WTC11 (cell line): ENCODE measurements around the gene SOX6. TPM values are rescaled to one million over a fixed set of nuclear protein-coding genes. Genes with fewer than 3 reads are reported as not detected.
"Not testable (repeated sequence)": the region's sequence is repeated elsewhere in the genome, so short reads cannot be mapped to it uniquely, and the experiment has no call there.

Experiments used
- ATAC-seq: fragments of 200-7000 bp; cut with Tn5 transposase; 2 replicates; pipeline ENCODE4 v1.10.0; 2021; ENCODE audit warnings: mild to moderate bottlenecking, moderate library complexity
- CTCF ChIA-PET: fragments of 300-600 bp; sonication (Branson Sonifier 250); formaldehyde crosslinking; loops from one replicate; lab custom pipeline; 2021; ENCODE audit warnings: antibody characterized with exemption; lab: Charles Lee
- POLR2A ChIA-PET: fragments of 350-600 bp; sonication (Branson Sonifier 250); formaldehyde crosslinking; loops from one replicate; lab custom pipeline; 2021; ENCODE audit warnings: antibody characterized with exemption; lab: Charles Lee
- DNase-seq: peaks from one replicate; pipeline ENCODE4 v3.0.0; 2021; ENCODE audit warnings: low spot score
- H3K27ac Mint-ChIP-seq: 2 replicates; pipeline ENCODE4 v1.8.0; 2021; ENCODE audit warnings: mixed read lengths
- H3K27me3 Mint-ChIP-seq: 2 replicates; pipeline ENCODE4 v1.8.0; 2021; ENCODE audit warnings: low read depth, mild to moderate bottlenecking, moderate library complexity, mixed read lengths
- H3K36me3 Mint-ChIP-seq: 2 replicates; pipeline ENCODE4 v1.8.0; 2021; ENCODE audit warnings: mixed read lengths
- H3K4me1 Mint-ChIP-seq: 2 replicates; pipeline ENCODE4 v1.8.0; 2022; ENCODE audit warnings: mixed read lengths
- H3K4me3 Mint-ChIP-seq: 2 replicates; pipeline ENCODE4 v1.8.0; 2021; ENCODE audit warnings: mild to moderate bottlenecking, moderate library complexity, mixed read lengths
- H3K9me3 Mint-ChIP-seq: 2 replicates; pipeline ENCODE4 v1.8.0; 2021; ENCODE audit warnings: mixed read lengths
- ELF4 ChIP-seq: sonication (generic); formaldehyde crosslinking; IDR thresholded peaks from 2 replicates; pipeline ENCODE4 v1.8.1; 2022; ENCODE audit warnings: low read depth, mild to moderate bottlenecking, moderate library complexity, missing genetic modification reagents
- EMX1 ChIP-seq: fragments of 250-450 bp; sonication (Bioruptor Pico); IDR thresholded peaks from 2 replicates; pipeline ENCODE4 v1.8.0; 2021; ENCODE audit warnings: mild to moderate bottlenecking
- JAZF1 ChIP-seq: fragments of 250-450 bp; sonication (Bioruptor Pico); IDR thresholded peaks from 2 replicates; pipeline ENCODE4 v1.9.0; 2021; ENCODE audit warnings: moderate library complexity, mild to moderate bottlenecking, inconsistent platforms
- JUN ChIP-seq: sonication (generic); formaldehyde crosslinking; IDR thresholded peaks from 2 replicates; pipeline ENCODE4 v1.8.0; 2023; ENCODE audit warnings: mild to moderate bottlenecking, missing genetic modification reagents
- MXD4 ChIP-seq: fragments of 250-450 bp; sonication (Bioruptor Pico); IDR thresholded peaks from 2 replicates; pipeline ENCODE4 v1.8.0; 2021; ENCODE audit warnings: mild to moderate bottlenecking, moderate library complexity, borderline replicate concordance
- NFYB ChIP-seq: sonication (generic); formaldehyde crosslinking; conservative IDR thresholded peaks from 2 replicates; pipeline ENCODE4 v1.8.0; 2022; ENCODE audit warnings: low read depth, missing genetic modification reagents
- RORB ChIP-seq: fragments of 250-450 bp; sonication (Bioruptor Pico); IDR thresholded peaks from 2 replicates; pipeline ENCODE4 v1.9.0; 2021; ENCODE audit warnings: mild to moderate bottlenecking
- SOX15 ChIP-seq: fragments of 250-450 bp; sonication (Bioruptor Pico); IDR thresholded peaks from 2 replicates; pipeline ENCODE4 v1.9.0; 2021; ENCODE audit warnings: mild to moderate bottlenecking
- SP1 ChIP-seq: sonication (generic); formaldehyde crosslinking; conservative IDR thresholded peaks from 2 replicates; pipeline ENCODE4 v1.8.1; 2022; ENCODE audit warnings: missing genetic modification reagents
- TEAD4 ChIP-seq: sonication (generic); formaldehyde crosslinking; IDR thresholded peaks from 2 replicates; pipeline ENCODE4 v1.8.0; 2022; ENCODE audit warnings: mild to moderate bottlenecking, missing genetic modification reagents
- ZNF396 ChIP-seq: fragments of 250-450 bp; sonication (Bioruptor Pico); IDR thresholded peaks from 2 replicates; pipeline ENCODE4 v1.8.0; 2021; ENCODE audit warnings: mild to moderate bottlenecking, moderate library complexity, borderline replicate concordance
- ZNF416 ChIP-seq: fragments of 250-450 bp; sonication (Bioruptor Pico); IDR thresholded peaks from 2 replicates; pipeline ENCODE4 v1.9.0; 2021; ENCODE audit warnings: mild to moderate bottlenecking, inconsistent platforms
- ZNF671 ChIP-seq: fragments of 250-450 bp; sonication (Bioruptor Pico); IDR thresholded peaks from 2 replicates; pipeline ENCODE4 v1.8.0; 2021; ENCODE audit warnings: mild to moderate bottlenecking
- total RNA-seq: library from RNA; stranded (reverse); gene quantifications from 3 replicates; pipeline ENCODE4 v1.2.3, GENCODE V29; 2021
- TF ChIP-seq, protein P1 (sequence below): sonication (generic); formaldehyde crosslinking; IDR thresholded peaks from 2 replicates; pipeline ENCODE4 v1.8.0; 2023; ENCODE audit warnings: missing genetic modification reagents
- TF ChIP-seq, protein P2 (sequence below): sonication (generic); formaldehyde crosslinking; IDR thresholded peaks from 2 replicates; pipeline ENCODE4 v1.8.1; 2022; ENCODE audit warnings: missing genetic modification reagents, borderline replicate concordance
- TF ChIP-seq, protein P3 (sequence below): sonication (generic); formaldehyde crosslinking; IDR thresholded peaks from 2 replicates; pipeline ENCODE4 v1.8.0; 2022; ENCODE audit warnings: mild to moderate bottlenecking, missing genetic modification reagents
- TF ChIP-seq, protein P4 (sequence below): sonication (generic); formaldehyde crosslinking; IDR thresholded peaks from 2 replicates; pipeline ENCODE4 v1.8.1; 2023; ENCODE audit warnings: mild to moderate bottlenecking, missing genetic modification reagents
- TF ChIP-seq, protein P5 (sequence below): sonication (generic); formaldehyde crosslinking; IDR thresholded peaks from 2 replicates; pipeline ENCODE4 v1.8.1; 2022; ENCODE audit warnings: low read depth, mild to moderate bottlenecking, moderate library complexity, missing genetic modification reagents, borderline replicate concordance
- TF ChIP-seq, protein P6 (sequence below): sonication (generic); formaldehyde crosslinking; IDR thresholded peaks from 2 replicates; pipeline ENCODE4 v1.8.0; 2023; ENCODE audit warnings: mild to moderate bottlenecking, missing genetic modification reagents
- TF ChIP-seq, protein P7 (sequence below): sonication (generic); formaldehyde crosslinking; IDR thresholded peaks from 2 replicates; pipeline ENCODE4 v1.8.0; 2023; ENCODE audit warnings: missing genetic modification reagents, mild to moderate bottlenecking, borderline replicate concordance

SOX6 gene
- total RNA-seq, 1 experiment from 2014 or later = 0.13 TPM

DNA sequence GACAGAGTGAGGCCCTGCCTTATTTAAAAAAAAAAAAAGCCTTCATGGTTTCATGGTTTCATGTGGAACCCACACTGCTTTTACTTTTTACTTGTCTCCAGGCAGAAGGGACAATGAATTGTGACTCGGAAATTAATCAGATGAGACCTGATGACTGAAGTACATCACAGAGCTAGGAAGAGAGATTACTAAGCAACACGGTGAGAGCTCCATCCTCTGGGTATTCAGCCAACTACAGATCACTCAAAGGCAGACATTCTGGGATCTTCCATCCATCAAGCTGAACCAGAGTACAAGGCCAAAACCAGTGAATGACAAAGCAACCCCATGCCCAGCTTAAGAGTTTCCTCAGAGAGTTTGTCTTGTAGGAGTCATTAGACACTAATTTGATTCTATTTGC, 433.2 kb downstream of the SOX6 start (continued):
- TF ChIP-seq, protein P1, sequence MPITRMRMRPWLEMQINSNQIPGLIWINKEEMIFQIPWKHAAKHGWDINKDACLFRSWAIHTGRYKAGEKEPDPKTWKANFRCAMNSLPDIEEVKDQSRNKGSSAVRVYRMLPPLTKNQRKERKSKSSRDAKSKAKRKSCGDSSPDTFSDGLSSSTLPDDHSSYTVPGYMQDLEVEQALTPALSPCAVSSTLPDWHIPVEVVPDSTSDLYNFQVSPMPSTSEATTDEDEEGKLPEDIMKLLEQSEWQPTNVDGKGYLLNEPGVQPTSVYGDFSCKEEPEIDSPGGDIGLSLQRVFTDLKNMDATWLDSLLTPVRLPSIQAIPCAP (CRISPR knock-in tag) = no peak
- TF ChIP-seq ZNF671 (CRISPR knock-in tag) (no peak), NFYB (CRISPR knock-in tag) (no peak), ZNF396 (CRISPR knock-in tag) (no peak)
- TF ChIP-seq, protein P2, sequence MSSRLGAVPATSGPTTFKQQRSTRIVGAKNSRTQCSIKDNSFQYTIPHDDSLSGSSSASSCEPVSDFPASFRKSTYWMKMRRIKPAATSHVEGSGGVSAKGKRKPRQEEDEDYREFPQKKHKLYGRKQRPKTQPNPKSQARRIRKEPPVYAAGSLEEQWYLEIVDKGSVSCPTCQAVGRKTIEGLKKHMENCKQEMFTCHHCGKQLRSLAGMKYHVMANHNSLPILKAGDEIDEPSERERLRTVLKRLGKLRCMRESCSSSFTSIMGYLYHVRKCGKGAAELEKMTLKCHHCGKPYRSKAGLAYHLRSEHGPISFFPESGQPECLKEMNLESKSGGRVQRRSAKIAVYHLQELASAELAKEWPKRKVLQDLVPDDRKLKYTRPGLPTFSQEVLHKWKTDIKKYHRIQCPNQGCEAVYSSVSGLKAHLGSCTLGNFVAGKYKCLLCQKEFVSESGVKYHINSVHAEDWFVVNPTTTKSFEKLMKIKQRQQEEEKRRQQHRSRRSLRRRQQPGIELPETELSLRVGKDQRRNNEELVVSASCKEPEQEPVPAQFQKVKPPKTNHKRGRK = no peak

DNA sequence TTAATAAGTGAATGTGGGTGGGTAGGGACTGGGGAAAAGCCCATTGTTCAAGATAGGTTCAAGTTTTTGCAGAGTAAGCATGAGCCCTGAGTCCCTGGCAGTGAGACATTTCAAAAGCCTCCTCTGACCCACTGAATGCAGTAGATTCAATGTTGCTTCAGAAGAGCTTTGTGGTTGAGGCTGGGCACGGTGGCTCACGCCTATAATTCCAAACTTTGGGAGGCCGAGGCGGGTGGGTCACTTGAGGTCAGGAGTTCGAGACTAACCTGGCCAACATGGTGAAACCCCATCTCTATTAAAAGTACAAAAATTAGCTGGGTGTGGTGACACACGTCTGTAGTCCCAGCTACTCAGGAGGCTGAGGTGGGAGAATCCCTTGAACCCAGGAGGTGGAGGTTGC, 433.6 kb downstream of the SOX6 start:
- H3K4me1 Mint-ChIP-seq, POLR2A ChIA-PET, H3K27me3 Mint-ChIP-seq, ATAC-seq, H3K9me3 Mint-ChIP-seq, H3K4me3 Mint-ChIP-seq, H3K27ac Mint-ChIP-seq, DNase-seq, H3K36me3 Mint-ChIP-seq: not testable (repeated sequence)
- CTCF ChIA-PET = interaction anchor here (0.8 to 2.4 kb wide), 14 partner anchors 9 to 646 kb away, joined by 3 to 14 read pairs (median 4); no protein-coding TSS in a partner anchor

DNA sequence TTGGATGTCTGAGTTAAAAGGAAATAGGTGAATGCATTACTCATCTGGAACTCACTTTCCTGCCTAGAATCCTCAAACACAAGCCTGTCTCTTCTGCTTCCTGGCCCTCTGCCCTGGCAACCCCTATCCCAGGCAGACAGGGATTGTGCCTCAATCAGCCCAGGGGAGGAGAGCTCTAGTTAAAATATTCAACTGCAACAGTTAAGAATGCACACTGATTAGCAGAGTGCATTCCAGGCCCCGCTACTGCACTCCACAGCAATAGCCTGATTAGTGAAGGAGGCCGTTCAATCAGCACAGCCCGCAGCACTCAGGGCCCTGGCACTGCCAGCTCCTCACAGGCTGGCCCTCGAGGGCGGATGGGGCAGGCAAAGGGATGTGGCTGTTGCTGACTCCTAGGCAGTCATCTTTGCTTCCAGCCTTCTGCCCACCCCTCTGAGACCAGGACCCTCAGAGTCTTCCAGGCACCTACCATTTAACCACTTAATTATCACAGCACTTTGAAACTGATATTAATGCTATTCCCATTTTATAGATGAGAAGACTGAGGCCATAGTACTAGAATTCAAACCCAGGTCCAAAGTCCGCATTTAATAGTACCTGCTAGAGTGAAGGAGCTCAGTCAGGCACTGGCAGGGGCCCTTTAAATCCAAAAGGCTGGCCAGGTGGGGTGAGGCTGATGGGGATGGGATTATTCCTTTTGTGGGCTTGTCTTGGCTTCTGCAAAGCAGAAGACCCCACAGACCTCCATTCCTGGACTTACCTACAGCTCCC, 435.3 kb downstream of the SOX6 start:
- Mint-ChIP-seq H3K27me3 (peaks cover 2% of the 10 kb centered on the region; the same call in 1 of the 2 replicates), H3K9me3 (no peaks in the 10 kb centered on the region), H3K4me3 (no peak overlapping the region), H3K27ac (no peak overlapping the region), H3K36me3 (no peaks in the 10 kb centered on the region), H3K4me1 (no peaks in the 10 kb centered on the region)
- ATAC-seq (no peak; the same call in 1 of the 2 replicates), DNase-seq (no peak)
- ChIA-PET CTCF (interaction anchor here (1.3 to 2.4 kb wide), 3 partner anchors 20 to 92 kb away, joined by 3 to 10 read pairs (median 4); no protein-coding TSS in a partner anchor), POLR2A (no interaction called here)
- TF ChIP-seq MXD4 (CRISPR knock-in tag) = no peak
- TF ChIP-seq, protein P3, sequence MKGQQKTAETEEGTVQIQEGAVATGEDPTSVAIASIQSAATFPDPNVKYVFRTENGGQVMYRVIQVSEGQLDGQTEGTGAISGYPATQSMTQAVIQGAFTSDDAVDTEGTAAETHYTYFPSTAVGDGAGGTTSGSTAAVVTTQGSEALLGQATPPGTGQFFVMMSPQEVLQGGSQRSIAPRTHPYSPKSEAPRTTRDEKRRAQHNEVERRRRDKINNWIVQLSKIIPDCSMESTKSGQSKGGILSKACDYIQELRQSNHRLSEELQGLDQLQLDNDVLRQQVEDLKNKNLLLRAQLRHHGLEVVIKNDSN = no peak
- TF ChIP-seq, protein P4, sequence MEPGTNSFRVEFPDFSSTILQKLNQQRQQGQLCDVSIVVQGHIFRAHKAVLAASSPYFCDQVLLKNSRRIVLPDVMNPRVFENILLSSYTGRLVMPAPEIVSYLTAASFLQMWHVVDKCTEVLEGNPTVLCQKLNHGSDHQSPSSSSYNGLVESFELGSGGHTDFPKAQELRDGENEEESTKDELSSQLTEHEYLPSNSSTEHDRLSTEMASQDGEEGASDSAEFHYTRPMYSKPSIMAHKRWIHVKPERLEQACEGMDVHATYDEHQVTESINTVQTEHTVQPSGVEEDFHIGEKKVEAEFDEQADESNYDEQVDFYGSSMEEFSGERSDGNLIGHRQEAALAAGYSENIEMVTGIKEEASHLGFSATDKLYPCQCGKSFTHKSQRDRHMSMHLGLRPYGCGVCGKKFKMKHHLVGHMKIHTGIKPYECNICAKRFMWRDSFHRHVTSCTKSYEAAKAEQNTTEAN (CRISPR knock-in tag) = no peak
- no peak for TF ChIP-seq ZNF416
- no peak for TF ChIP-seq EMX1 (CRISPR knock-in tag)
- TF ChIP-seq JAZF1 (CRISPR knock-in tag) = no peak
- TF ChIP-seq JUN = no peak
- TF ChIP-seq, protein P5, sequence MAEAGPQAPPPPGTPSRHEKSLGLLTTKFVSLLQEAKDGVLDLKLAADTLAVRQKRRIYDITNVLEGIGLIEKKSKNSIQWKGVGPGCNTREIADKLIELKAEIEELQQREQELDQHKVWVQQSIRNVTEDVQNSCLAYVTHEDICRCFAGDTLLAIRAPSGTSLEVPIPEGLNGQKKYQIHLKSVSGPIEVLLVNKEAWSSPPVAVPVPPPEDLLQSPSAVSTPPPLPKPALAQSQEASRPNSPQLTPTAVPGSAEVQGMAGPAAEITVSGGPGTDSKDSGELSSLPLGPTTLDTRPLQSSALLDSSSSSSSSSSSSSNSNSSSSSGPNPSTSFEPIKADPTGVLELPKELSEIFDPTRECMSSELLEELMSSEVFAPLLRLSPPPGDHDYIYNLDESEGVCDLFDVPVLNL (CRISPR knock-in tag) = no peak
- TF ChIP-seq SP1 (CRISPR knock-in tag) = no peak
- TF ChIP-seq, protein P6, sequence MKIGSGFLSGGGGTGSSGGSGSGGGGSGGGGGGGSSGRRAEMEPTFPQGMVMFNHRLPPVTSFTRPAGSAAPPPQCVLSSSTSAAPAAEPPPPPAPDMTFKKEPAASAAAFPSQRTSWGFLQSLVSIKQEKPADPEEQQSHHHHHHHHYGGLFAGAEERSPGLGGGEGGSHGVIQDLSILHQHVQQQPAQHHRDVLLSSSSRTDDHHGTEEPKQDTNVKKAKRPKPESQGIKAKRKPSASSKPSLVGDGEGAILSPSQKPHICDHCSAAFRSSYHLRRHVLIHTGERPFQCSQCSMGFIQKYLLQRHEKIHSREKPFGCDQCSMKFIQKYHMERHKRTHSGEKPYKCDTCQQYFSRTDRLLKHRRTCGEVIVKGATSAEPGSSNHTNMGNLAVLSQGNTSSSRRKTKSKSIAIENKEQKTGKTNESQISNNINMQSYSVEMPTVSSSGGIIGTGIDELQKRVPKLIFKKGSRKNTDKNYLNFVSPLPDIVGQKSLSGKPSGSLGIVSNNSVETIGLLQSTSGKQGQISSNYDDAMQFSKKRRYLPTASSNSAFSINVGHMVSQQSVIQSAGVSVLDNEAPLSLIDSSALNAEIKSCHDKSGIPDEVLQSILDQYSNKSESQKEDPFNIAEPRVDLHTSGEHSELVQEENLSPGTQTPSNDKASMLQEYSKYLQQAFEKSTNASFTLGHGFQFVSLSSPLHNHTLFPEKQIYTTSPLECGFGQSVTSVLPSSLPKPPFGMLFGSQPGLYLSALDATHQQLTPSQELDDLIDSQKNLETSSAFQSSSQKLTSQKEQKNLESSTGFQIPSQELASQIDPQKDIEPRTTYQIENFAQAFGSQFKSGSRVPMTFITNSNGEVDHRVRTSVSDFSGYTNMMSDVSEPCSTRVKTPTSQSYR (CRISPR knock-in tag) = no peak
- no peak for TF ChIP-seq RORB (CRISPR knock-in tag)
- no peak for TF ChIP-seq ELF4 (CRISPR knock-in tag)
- TF ChIP-seq TEAD4 (CRISPR knock-in tag) = no peak
- no peak for TF ChIP-seq SOX15 (CRISPR knock-in tag)
- TF ChIP-seq, protein P7, sequence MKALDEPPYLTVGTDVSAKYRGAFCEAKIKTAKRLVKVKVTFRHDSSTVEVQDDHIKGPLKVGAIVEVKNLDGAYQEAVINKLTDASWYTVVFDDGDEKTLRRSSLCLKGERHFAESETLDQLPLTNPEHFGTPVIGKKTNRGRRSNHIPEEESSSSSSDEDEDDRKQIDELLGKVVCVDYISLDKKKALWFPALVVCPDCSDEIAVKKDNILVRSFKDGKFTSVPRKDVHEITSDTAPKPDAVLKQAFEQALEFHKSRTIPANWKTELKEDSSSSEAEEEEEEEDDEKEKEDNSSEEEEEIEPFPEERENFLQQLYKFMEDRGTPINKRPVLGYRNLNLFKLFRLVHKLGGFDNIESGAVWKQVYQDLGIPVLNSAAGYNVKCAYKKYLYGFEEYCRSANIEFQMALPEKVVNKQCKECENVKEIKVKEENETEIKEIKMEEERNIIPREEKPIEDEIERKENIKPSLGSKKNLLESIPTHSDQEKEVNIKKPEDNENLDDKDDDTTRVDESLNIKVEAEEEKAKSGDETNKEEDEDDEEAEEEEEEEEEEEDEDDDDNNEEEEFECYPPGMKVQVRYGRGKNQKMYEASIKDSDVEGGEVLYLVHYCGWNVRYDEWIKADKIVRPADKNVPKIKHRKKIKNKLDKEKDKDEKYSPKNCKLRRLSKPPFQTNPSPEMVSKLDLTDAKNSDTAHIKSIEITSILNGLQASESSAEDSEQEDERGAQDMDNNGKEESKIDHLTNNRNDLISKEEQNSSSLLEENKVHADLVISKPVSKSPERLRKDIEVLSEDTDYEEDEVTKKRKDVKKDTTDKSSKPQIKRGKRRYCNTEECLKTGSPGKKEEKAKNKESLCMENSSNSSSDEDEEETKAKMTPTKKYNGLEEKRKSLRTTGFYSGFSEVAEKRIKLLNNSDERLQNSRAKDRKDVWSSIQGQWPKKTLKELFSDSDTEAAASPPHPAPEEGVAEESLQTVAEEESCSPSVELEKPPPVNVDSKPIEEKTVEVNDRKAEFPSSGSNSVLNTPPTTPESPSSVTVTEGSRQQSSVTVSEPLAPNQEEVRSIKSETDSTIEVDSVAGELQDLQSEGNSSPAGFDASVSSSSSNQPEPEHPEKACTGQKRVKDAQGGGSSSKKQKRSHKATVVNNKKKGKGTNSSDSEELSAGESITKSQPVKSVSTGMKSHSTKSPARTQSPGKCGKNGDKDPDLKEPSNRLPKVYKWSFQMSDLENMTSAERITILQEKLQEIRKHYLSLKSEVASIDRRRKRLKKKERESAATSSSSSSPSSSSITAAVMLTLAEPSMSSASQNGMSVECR (CRISPR knock-in tag) = no peak
